Keratinocyte (primary cell): ENCODE data around the gene SIPA1L3. TPM values are rescaled to one million over a fixed set of nuclear protein-coding genes. Genes with fewer than 3 reads are reported as not detected.
A peak's percentile ranks its signal among the peaks of the same experiment; 100 is the strongest.

Source experiments
- DNase-seq: peaks from one replicate; pipeline ENCODE4 v3.0.0-alpha.2; 2011; ENCODE audit warnings: low read depth, missing footprints, low spot score
- FAIRE-seq: peaks from 2 replicates; lab custom pipeline; 2011; peaks lifted over from hg19 to GRCh38; lab: Jason Lieb, UNC
- H2AFZ ChIP-seq: 2 replicates; pipeline ENCODE4 v1.6.0; 2012; ENCODE audit warnings: low read length, control low read depth, inconsistent platforms; ENCODE audit not compliant: control insufficient read depth
- H3K27ac ChIP-seq: 2 replicates; pipeline ENCODE4 v1.5.1; 2011; ENCODE audit warnings: low read length; ENCODE audit not compliant: control insufficient read depth, insufficient read depth
- H3K27me3 ChIP-seq: 3 replicates; pipeline ENCODE4 v1.6.0; 2011; ENCODE audit warnings: low read length; ENCODE audit not compliant: control insufficient read depth, insufficient read depth; ENCODE audit errors: extremely low read depth
- H3K36me3 ChIP-seq, 2 experiments: 2 replicates in 1 of 2; 3 replicates in 1 of 2; pipeline ENCODE4 v1.5.1; 2011; ENCODE audit warnings: low read length in 2 of 2, mild to moderate bottlenecking in 1 of 2; ENCODE audit not compliant: control insufficient read depth in 2 of 2, insufficient read depth in 2 of 2; ENCODE audit errors: extremely low read depth in 1 of 2
- H3K4me1 ChIP-seq: 3 replicates; pipeline ENCODE4 v1.5.1; 2011; ENCODE audit warnings: low read length; ENCODE audit not compliant: control insufficient read depth, insufficient read depth; ENCODE audit errors: extremely low read depth
- H3K4me2 ChIP-seq: 3 replicates; pipeline ENCODE4 v1.6.0; 2011; ENCODE audit warnings: low read depth, low read length; ENCODE audit not compliant: control insufficient read depth, insufficient read depth; ENCODE audit errors: extremely low read depth
- H3K4me3 ChIP-seq, 3 experiments: fragments of 200-600 bp in 1 of 3; sonication (generic) in 1 of 3; 2 replicates in 2 of 3; 3 replicates in 1 of 3; pipeline ENCODE4 v1.5.1; 2011 to 2016; ENCODE audit warnings: low read length in 3 of 3, mild to moderate bottlenecking in 3 of 3, control low read depth in 2 of 3, inconsistent platforms in 1 of 3, low read depth in 1 of 3, mixed read lengths in 1 of 3, mixed run types in 1 of 3, moderate library complexity in 1 of 3; ENCODE audit not compliant: control insufficient read depth in 2 of 3, insufficient read depth in 2 of 3; ENCODE audit errors: extremely low read depth in 1 of 3
- H3K79me2 ChIP-seq: 2 replicates; pipeline ENCODE4 v1.6.0; 2012; ENCODE audit warnings: low read length; ENCODE audit not compliant: control insufficient read depth, insufficient read depth
- H3K9ac ChIP-seq: 3 replicates; pipeline ENCODE4 v1.6.0; 2011; ENCODE audit warnings: low read length; ENCODE audit not compliant: control insufficient read depth, insufficient read depth; ENCODE audit errors: extremely low read depth
- H3K9me1 ChIP-seq: 3 replicates; pipeline ENCODE4 v1.6.0; 2011; ENCODE audit warnings: low read length; ENCODE audit not compliant: control insufficient read depth, insufficient read depth; ENCODE audit errors: extremely low read depth
- H3K9me3 ChIP-seq: 2 replicates; pipeline ENCODE4 v1.5.1; 2012; ENCODE audit warnings: low read depth, low read length; ENCODE audit not compliant: control insufficient read depth
- H4K20me1 ChIP-seq: 3 replicates; pipeline ENCODE4 v1.6.0; 2011; ENCODE audit warnings: low read length; ENCODE audit not compliant: control insufficient read depth, insufficient read depth; ENCODE audit errors: extremely low read depth
- CTCF ChIP-seq, 3 experiments: IDR thresholded peaks in 1 of 3; conservative IDR thresholded peaks in 1 of 3; optimal IDR thresholded peaks in 1 of 3; 2 replicates in 2 of 3; 3 replicates in 1 of 3; pipeline versions ENCODE3 to v1.5.1; 2011; ENCODE audit warnings: low read length in 3 of 3, mild to moderate bottlenecking in 3 of 3, moderate library complexity in 2 of 3, control low read depth in 1 of 3, inconsistent platforms in 1 of 3; ENCODE audit not compliant: insufficient read depth in 2 of 3; ENCODE audit errors: extremely low read depth in 1 of 3
- EZH2 ChIP-seq: IDR thresholded peaks from one replicate; pipeline ENCODE4 v1.6.1; 2012; ENCODE audit warnings: inconsistent platforms, mild to moderate bottlenecking, low read length, moderate library complexity
- dilution Hi-C: fragments of 300-500 bp; cut with MboI; formaldehyde crosslinking; loops from one replicate; pipeline ENCODE4 v1.7.0; 2020; ENCODE audit warnings: low sequenced_read_pairs; ENCODE audit not compliant: extremely low pct_ligation_motif_present
- polyA plus RNA-seq, 5 experiments: library from polyadenylated mRNA; depleted of rRNA in 3 of 5; stranded (reverse) in 3 of 5; stranded (forward) in 1 of 5; unstranded in 1 of 5; fragments of >200 nt; gene quantifications; 1 replicate in 1 of 5; 2 replicates in 3 of 5; 3 replicates in 1 of 5; pipeline versions ENCODE4 v1.2.1 to v1.2.3, GENCODE V29; 2011 to 2012; ENCODE audit warnings: missing spikeins in 2 of 5, low read depth in 1 of 5, low replicate concordance in 1 of 5

SIPA1L3 gene
- polyA plus RNA-seq, 1 donor (not counting 4 experiments of a cell fraction or from before 2014, with no cell fraction given) = 8.0 TPM

GRCh38 chr19:38209152-38209551 lies 302.1 kb downstream of the SIPA1L3 start:
- no peak overlapping the region for H3K9ac ChIP-seq
- TF ChIP-seq CTCF (optimal IDR thresholded peaks at IDR 0.05 in 1 of 3, IDR thresholded peaks at IDR 0.05 in 1 of 3, conservative IDR thresholded peaks at IDR 0.05 in 1 of 3; ENCODE audit: extremely low read depth in 1 of 3, insufficient read depth in 2 of 3, low read length in 3 of 3) = no peak
- no peak for TF ChIP-seq EZH2
- H3K4me1 ChIP-seq = peaks cover 14% of the 10 kb centered on the region
- DNase-seq (no peak), FAIRE-seq (no peak)
- H3K27me3 ChIP-seq = peaks cover 7% of the 10 kb centered on the region
- H3K4me2 ChIP-seq = peak overlapping the region; percentile 72
- no peaks in the 10 kb centered on the region for H3K9me3 ChIP-seq
- H4K20me1 ChIP-seq = no peaks in the 10 kb centered on the region
- H3K9me1 ChIP-seq = peaks cover 2% of the 10 kb centered on the region
- peak overlapping the region in 1 of 3 experiments; percentile 9 for H3K4me3 ChIP-seq
- H2AFZ ChIP-seq = no peak overlapping the region
- H3K36me3 ChIP-seq = peaks cover 3 to 5% of the 10 kb centered on the region in 2 experiments
- no peak overlapping the region for H3K27ac ChIP-seq
- dilution Hi-C loops = no loop called here
- H3K79me2 ChIP-seq = no peaks in the 10 kb centered on the region

- DNase-seq = no peak
- Histone ChIP-seq H3K4me3 (peak overlapping the region in 1 of 3 experiments; percentile 56), H3K4me1 (peaks cover 14% of the 10 kb centered on the region), H3K36me3 (peaks cover 3 to 5% of the 10 kb centered on the region in 2 experiments), H2AFZ (peak overlapping the region; percentile 33), H3K79me2 (no peaks in the 10 kb centered on the region), H3K9me1 (peaks cover 2% of the 10 kb centered on the region), H3K9me3 (no peaks in the 10 kb centered on the region), H3K9ac (no peak overlapping the region), H3K27me3 (peaks cover 7% of the 10 kb centered on the region), H4K20me1 (no peaks in the 10 kb centered on the region), H3K4me2 (peak overlapping the region; percentile 72), H3K27ac (no peak overlapping the region)
- TF ChIP-seq CTCF (optimal IDR thresholded peaks at IDR 0.05 in 1 of 3, IDR thresholded peaks at IDR 0.05 in 1 of 3, conservative IDR thresholded peaks at IDR 0.05 in 1 of 3; ENCODE audit: extremely low read depth in 1 of 3, insufficient read depth in 2 of 3, low read length in 3 of 3) (no peak), EZH2 (no peak)
- no peak for FAIRE-seq
- dilution Hi-C loops = no loop called here
Measured at GRCh38 chr19:38209671-38210457, 302.9 kb downstream of the SIPA1L3 start.
